K562 (cell line): Measurements from ENCODE around the gene TNFRSF18. TPM values are rescaled to one million over a fixed set of nuclear protein-coding genes. Genes with fewer than 3 reads are reported as not detected.

Experiments
- CBX1 ChIP-seq: sonication (generic); IDR thresholded peaks from 2 replicates; pipeline ENCODE4 v1.6.1; 2016; ENCODE audit warnings: antibody characterized with exemption, low read depth, mild to moderate bottlenecking
- DACH1 ChIP-seq: fragments of 450-650 bp; IDR thresholded peaks from 2 replicates; pipeline ENCODE4 v1.6.1; 2018; ENCODE audit not compliant: partially characterized antibody
- ELF2 ChIP-seq: fragments of 250-450 bp; sonication (Bioruptor Pico); IDR thresholded peaks from 2 replicates; pipeline ENCODE4 v1.5.0; 2021; ENCODE audit warnings: mild to moderate bottlenecking
- ETS2 ChIP-seq: IDR thresholded peaks from 2 replicates; pipeline ENCODE4 v1.6.1; 2016; ENCODE audit warnings: borderline replicate concordance, missing genetic modification characterization, mild to moderate bottlenecking, moderate library complexity, missing compliant biosample characterization; ENCODE audit not compliant: poor library complexity, severe bottlenecking
- FOXJ3 ChIP-seq: sonication (generic); formaldehyde crosslinking; IDR thresholded peaks from 2 replicates; pipeline ENCODE4 v1.4.0; 2020; ENCODE audit warnings: mild to moderate bottlenecking, missing genetic modification reagents
- GABPB1 ChIP-seq: sonication (generic); formaldehyde crosslinking; IDR thresholded peaks from 2 replicates; pipeline ENCODE4 v1.8.0; 2022; ENCODE audit warnings: mild to moderate bottlenecking, missing genetic modification reagents
- L3MBTL2 ChIP-seq: fragments of 450-650 bp; IDR thresholded peaks from 2 replicates; pipeline ENCODE4 v1.6.1; 2016; ENCODE audit warnings: mild to moderate bottlenecking, moderate library complexity
- MAFF ChIP-seq: IDR thresholded peaks from 2 replicates; pipeline ENCODE4 v1.6.1; 2012; ENCODE audit warnings: low read length, improper control_type of control experiment
- POLR3A ChIP-seq: IDR thresholded peaks from 2 replicates; pipeline ENCODE4 v1.6.1; 2011; ENCODE audit warnings: borderline replicate concordance, mild to moderate bottlenecking, moderate library complexity; ENCODE audit not compliant: insufficient read length, insufficient read depth; ENCODE audit errors: extremely low read depth
- STAG1 ChIP-seq: sonication (generic); formaldehyde crosslinking; IDR thresholded peaks from 2 replicates; pipeline ENCODE4 v1.5.0; 2020; ENCODE audit warnings: missing genetic modification reagents, borderline replicate concordance
- TSC22D4 ChIP-seq: fragments of 450-650 bp; IDR thresholded peaks from 2 replicates; pipeline ENCODE4 v1.6.1; 2016; ENCODE audit warnings: missing genetic modification characterization, missing biosample characterization, control low read depth
- USF1 ChIP-seq: sonication (generic); formaldehyde crosslinking; IDR thresholded peaks from 2 replicates; pipeline ENCODE4 v1.9.0; 2022; ENCODE audit warnings: mild to moderate bottlenecking, missing genetic modification reagents
- WHSC1 ChIP-seq: IDR thresholded peaks from one replicate; pipeline ENCODE4 v1.6.1; 2012; ENCODE audit warnings: low read length, control low read depth, inconsistent platforms
- ZFP36 ChIP-seq: fragments of 150-350 bp; IDR thresholded peaks from 2 replicates; pipeline ENCODE4 v1.6.1; 2018; ENCODE audit warnings: low read length, low read depth; ENCODE audit not compliant: partially characterized antibody
- ZNF696 ChIP-seq: fragments of 250-450 bp; sonication (Bioruptor Pico); conservative IDR thresholded peaks from 2 replicates; pipeline ENCODE4 v1.4.0; 2020; ENCODE audit warnings: mild to moderate bottlenecking, moderate library complexity
- polyA plus RNA-seq, 8 experiments: library from polyadenylated mRNA; depleted of rRNA in 4 of 8; stranded (reverse) in 5 of 8; unstranded in 3 of 8; fragments of >200 nt; fragmentation: Nextera tagmentation in 2 of 8; fragmentation: Illumina TruSeq in 1 of 8; extraction: Ambion mirVana in 2 of 8; extraction: Trizol in 1 of 8; gene quantifications; 2 replicates each; pipeline versions ENCODE4 v1.2.1 to v1.2.3, GENCODE V29; 2011 to 2014; ENCODE audit warnings: inconsistent platforms in 1 of 8, missing spikeins in 1 of 8
- total RNA-seq, 7 experiments: library from RNA; depleted of rRNA in 6 of 7; stranded (reverse); fragments of >200 nt in 6 of 7; fragmentation: Illumina TruSeq in 2 of 7; extraction: Trizol in 2 of 7; gene quantifications; 2 replicates each; pipeline versions ENCODE4 v1.2.1 to v1.2.3, GENCODE V29; 2011 to 2021; ENCODE audit warnings: low replicate concordance in 1 of 7
- TF ChIP-seq, protein P1 (sequence below), 2 experiments: fragments of 450-650 bp in 1 of 2; sonication (generic) in 1 of 2; formaldehyde crosslinking in 1 of 2; IDR thresholded peaks; 2 replicates each; pipeline versions ENCODE4 v1.7.1 to v1.9.0; 2016 to 2022; ENCODE audit warnings: inconsistent platforms in 1 of 2, mild to moderate bottlenecking in 1 of 2, missing genetic modification reagents in 1 of 2
- TF ChIP-seq, protein P2 (sequence below): fragments of 450-650 bp; formaldehyde crosslinking; IDR thresholded peaks from 2 replicates; pipeline ENCODE4 v1.4.0; 2020; ENCODE audit warnings: mild to moderate bottlenecking

Gene TNFRSF18
- total and polyA plus RNA-seq, 9 of the 15 experiments (the other 6 are each of a cell fraction or from before 2014, with no cell fraction given): 0.24 to 0.27 TPM; not detected in 7

GRCh38 chr1:1203561-1204424 is 2.6 kb downstream of the TNFRSF18 start (continued):
- TF ChIP-seq L3MBTL2 (peak; percentile 59; the same call in 1 of the 2 replicates), ZNF696 (no peak), WHSC1 (no peak), STAG1 (CRISPR knock-in tag) (no peak), MAFF (no peak), DACH1 (no peak), ETS2 (tag) (no peak), USF1 (0 out of 2 replicates have a peak, but pooled peaks have one; percentile 20), ELF2 (CRISPR knock-in tag) (no peak), CBX1 (no peak), TSC22D4 (no peak), GABPB1 (CRISPR knock-in tag) (no peak), ZFP36 (no peak), FOXJ3 (CRISPR knock-in tag) (no peak), POLR3A (no peak)
- TF ChIP-seq, protein P1, sequence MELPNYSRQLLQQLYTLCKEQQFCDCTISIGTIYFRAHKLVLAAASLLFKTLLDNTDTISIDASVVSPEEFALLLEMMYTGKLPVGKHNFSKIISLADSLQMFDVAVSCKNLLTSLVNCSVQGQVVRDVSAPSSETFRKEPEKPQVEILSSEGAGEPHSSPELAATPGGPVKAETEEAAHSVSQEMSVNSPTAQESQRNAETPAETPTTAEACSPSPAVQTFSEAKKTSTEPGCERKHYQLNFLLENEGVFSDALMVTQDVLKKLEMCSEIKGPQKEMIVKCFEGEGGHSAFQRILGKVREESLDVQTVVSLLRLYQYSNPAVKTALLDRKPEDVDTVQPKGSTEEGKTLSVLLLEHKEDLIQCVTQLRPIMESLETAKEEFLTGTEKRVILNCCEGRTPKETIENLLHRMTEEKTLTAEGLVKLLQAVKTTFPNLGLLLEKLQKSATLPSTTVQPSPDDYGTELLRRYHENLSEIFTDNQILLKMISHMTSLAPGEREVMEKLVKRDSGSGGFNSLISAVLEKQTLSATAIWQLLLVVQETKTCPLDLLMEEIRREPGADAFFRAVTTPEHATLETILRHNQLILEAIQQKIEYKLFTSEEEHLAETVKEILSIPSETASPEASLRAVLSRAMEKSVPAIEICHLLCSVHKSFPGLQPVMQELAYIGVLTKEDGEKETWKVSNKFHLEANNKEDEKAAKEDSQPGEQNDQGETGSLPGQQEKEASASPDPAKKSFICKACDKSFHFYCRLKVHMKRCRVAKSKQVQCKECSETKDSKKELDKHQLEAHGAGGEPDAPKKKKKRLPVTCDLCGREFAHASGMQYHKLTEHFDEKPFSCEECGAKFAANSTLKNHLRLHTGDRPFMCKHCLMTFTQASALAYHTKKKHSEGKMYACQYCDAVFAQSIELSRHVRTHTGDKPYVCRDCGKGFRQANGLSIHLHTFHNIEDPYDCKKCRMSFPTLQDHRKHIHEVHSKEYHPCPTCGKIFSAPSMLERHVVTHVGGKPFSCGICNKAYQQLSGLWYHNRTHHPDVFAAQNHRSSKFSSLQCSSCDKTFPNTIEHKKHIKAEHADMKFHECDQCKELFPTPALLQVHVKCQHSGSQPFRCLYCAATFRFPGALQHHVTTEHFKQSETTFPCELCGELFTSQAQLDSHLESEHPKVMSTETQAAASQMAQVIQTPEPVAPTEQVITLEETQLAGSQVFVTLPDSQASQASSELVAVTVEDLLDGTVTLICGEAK (IDR thresholded peaks at IDR 0.05): no peak
- TF ChIP-seq, protein P1 (CRISPR knock-in tag; IDR thresholded peaks at IDR 0.05): no peak
- TF ChIP-seq, protein P2, sequence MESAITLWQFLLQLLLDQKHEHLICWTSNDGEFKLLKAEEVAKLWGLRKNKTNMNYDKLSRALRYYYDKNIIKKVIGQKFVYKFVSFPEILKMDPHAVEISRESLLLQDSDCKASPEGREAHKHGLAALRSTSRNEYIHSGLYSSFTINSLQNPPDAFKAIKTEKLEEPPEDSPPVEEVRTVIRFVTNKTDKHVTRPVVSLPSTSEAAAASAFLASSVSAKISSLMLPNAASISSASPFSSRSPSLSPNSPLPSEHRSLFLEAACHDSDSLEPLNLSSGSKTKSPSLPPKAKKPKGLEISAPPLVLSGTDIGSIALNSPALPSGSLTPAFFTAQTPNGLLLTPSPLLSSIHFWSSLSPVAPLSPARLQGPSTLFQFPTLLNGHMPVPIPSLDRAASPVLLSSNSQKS (CRISPR knock-in tag): no peak
